Panc1 (cell line): Measurements from ENCODE around the gene TNFRSF25.
"Not testable (repeated sequence)": the region's sequence is repeated elsewhere in the genome, so short reads cannot be mapped to it uniquely, and the experiment has no call there.

Experiments used
- CTCF ChIP-seq: fragments of 450-650 bp; IDR thresholded peaks from 2 replicates; pipeline ENCODE4 v1.5.1; 2017; ENCODE audit warnings: mild to moderate bottlenecking
- REST ChIP-seq, 2 experiments: IDR thresholded peaks; 2 replicates each; pipeline ENCODE4 v1.6.1; 2011 to 2012; ENCODE audit warnings: low read depth in 2 of 2, control low read depth in 1 of 2, low read length in 1 of 2, mild to moderate bottlenecking in 1 of 2, moderate library complexity in 1 of 2; ENCODE audit not compliant: insufficient read depth in 1 of 2
- SIN3A ChIP-seq: IDR thresholded peaks from 2 replicates; pipeline ENCODE4 v1.6.1; 2012; ENCODE audit warnings: low read depth, mild to moderate bottlenecking, low read length, moderate library complexity, borderline replicate concordance; ENCODE audit not compliant: insufficient read depth
- TCF7L2 ChIP-seq: IDR thresholded peaks from 2 replicates; pipeline ENCODE4 v1.6.1; 2011; ENCODE audit warnings: mild to moderate bottlenecking, low read depth, low read length, inconsistent platforms

GRCh38 chr1:6429660-6430411, 36.1 kb downstream of the TNFRSF25 start:
- TF ChIP-seq CTCF; SIN3A; TCF7L2; REST (IDR thresholded peaks at IDR 0.05; ENCODE audit: insufficient read depth in 1 of 2, low read depth in 2 of 2, low read length in 1 of 2): not testable (repeated sequence)
